Fibroblast of villous mesenchyme (primary cell): ENCODE data around the gene TANGO6. TPM values are rescaled to one million over a fixed set of nuclear protein-coding genes. Genes with fewer than 3 reads are reported as not detected.
"Not testable (repeated sequence)": the region's sequence is repeated elsewhere in the genome, so short reads cannot be mapped to it uniquely, and the experiment has no call there.

Source experiments
- DNase-seq: peaks from one replicate; pipeline ENCODE4 v3.0.0-alpha.2; 2010; ENCODE audit warnings: low read depth
- H3K4me3 ChIP-seq: 2 replicates; pipeline ENCODE4 v1.5.1; 2011; ENCODE audit warnings: low read depth, mild to moderate bottlenecking, low read length
- CTCF ChIP-seq: IDR thresholded peaks from 2 replicates; pipeline ENCODE4 v1.5.1; 2012; ENCODE audit warnings: low read depth, mild to moderate bottlenecking, low read length; ENCODE audit not compliant: insufficient read depth
- total RNA-seq: library from RNA; depleted of rRNA; stranded (reverse); fragments of >200 nt; gene quantifications from 2 replicates; pipeline ENCODE4 v1.2.3, GENCODE V29; 2012

The TANGO6 gene
- total RNA-seq, 1 donor = 37.1 TPM

- TF ChIP-seq CTCF = no peak
- H3K4me3 ChIP-seq = no peak overlapping the region
- DNase-seq = no peak
Observed at GRCh38 chr16:69056421-69056820, 213.1 kb downstream of the TANGO6 start.

- no peak overlapping the region for H3K4me3 ChIP-seq
- DNase-seq = peak; percentile 68
Observed at GRCh38 chr16:69057400-69058378, 214.4 kb downstream of the TANGO6 start.

GRCh38 chr16:69063491-69063890 lies 220.2 kb downstream of the TANGO6 start:
- not testable (repeated sequence) for DNase-seq

More at GRCh38 chr16:69057400-69058378, 214.4 kb downstream of the TANGO6 start:
- no peak for TF ChIP-seq CTCF

GRCh38 chr16:69064124-69064763 lies 220.9 kb downstream of the TANGO6 start:
- TF ChIP-seq CTCF = no peak
- no peak overlapping the region for H3K4me3 ChIP-seq
- DNase-seq = no peak

More at GRCh38 chr16:69063491-69063890, 220.2 kb downstream of the TANGO6 start:
- not testable (repeated sequence) for H3K4me3 ChIP-seq

GRCh38 chr16:69064764-69065313 lies 221.5 kb downstream of the TANGO6 start:
- TF ChIP-seq CTCF = no peak
- no peak for DNase-seq

GRCh38 chr16:69069504-69069903 lies 226.2 kb downstream of the TANGO6 start:
- TF ChIP-seq CTCF = no peak
- no peak for DNase-seq

More at GRCh38 chr16:69064764-69065313, 221.5 kb downstream of the TANGO6 start:
- H3K4me3 ChIP-seq = no peak overlapping the region

GRCh38 chr16:69071036-69071435 lies 227.7 kb downstream of the TANGO6 start:
- no peak for DNase-seq
- TF ChIP-seq CTCF = no peak
- H3K4me3 ChIP-seq = no peak overlapping the region

More at GRCh38 chr16:69069504-69069903, 226.2 kb downstream of the TANGO6 start:
- H3K4me3 ChIP-seq = no peak overlapping the region
